Retinal pigment epithelial cell (primary cell): Measurements from ENCODE around the gene SLC16A7.
A peak's percentile ranks its signal among the peaks of the same experiment; 100 is the strongest.

Source experiments
- DNase-seq: peaks from one replicate; pipeline ENCODE4 v3.0.0-alpha.2; 2010; ENCODE audit warnings: low read depth
- H3K4me3 ChIP-seq: 2 replicates; pipeline ENCODE4 v1.5.1; 2011; ENCODE audit warnings: mild to moderate bottlenecking, low read length, control low read depth, moderate library complexity
- CTCF ChIP-seq: conservative IDR thresholded peaks from 2 replicates; pipeline ENCODE4 v1.5.1; 2011; ENCODE audit warnings: low read depth, low read length, control low read depth, inconsistent platforms

SLC16A7 gene

GRCh38 chr12:59578254-59578653 is 17.6 kb upstream of the SLC16A7 start:
- no peak for DNase-seq
- H3K4me3 ChIP-seq: no peak overlapping the region
- no peak for TF ChIP-seq CTCF

- no peak for DNase-seq
- H3K4me3 ChIP-seq: no peak overlapping the region
- TF ChIP-seq CTCF: no peak
Observed at GRCh38 chr12:59579631-59580030, 16.2 kb upstream of the SLC16A7 start.

GRCh38 chr12:59580050-59580449 is 15.8 kb upstream of the SLC16A7 start:
- no peak for DNase-seq
- TF ChIP-seq CTCF: no peak
- H3K4me3 ChIP-seq: no peak overlapping the region

GRCh38 chr12:59583003-59583712 is 12.7 kb upstream of the SLC16A7 start:
- H3K4me3 ChIP-seq: no peak overlapping the region
- TF ChIP-seq CTCF: no peak
- no peak for DNase-seq

- DNase-seq: no peak
- H3K4me3 ChIP-seq: no peak overlapping the region
- no peak for TF ChIP-seq CTCF
Observed at GRCh38 chr12:59587710-59588109, 8.1 kb upstream of the SLC16A7 start.

GRCh38 chr12:59593761-59594160 is 2.1 kb upstream of the SLC16A7 start:
- no peak for DNase-seq
- TF ChIP-seq CTCF: no peak
- no peak overlapping the region for H3K4me3 ChIP-seq

- no peak for DNase-seq
- no peak for TF ChIP-seq CTCF
Observed at GRCh38 chr12:59594943-59595500, 807 bp upstream of the SLC16A7 start.

More at GRCh38 chr12:59594943-59595500, 807 bp upstream of the SLC16A7 start:
- H3K4me3 ChIP-seq: peak overlapping the region; percentile 80
